Neural cell (in vitro differentiated cells): Measurements from ENCODE around the gene CEMIP2. TPM values are rescaled to one million over a fixed set of nuclear protein-coding genes. Genes with fewer than 3 reads are reported as not detected.

Experiments
- H2AFZ ChIP-seq: fragments of 200-600, 300-800 bp; sonication (generic), shearing (Covaris generic); 2 replicates; pipeline ENCODE4 v1.6.0; 2014; ENCODE audit warnings: low read depth, mild to moderate bottlenecking, antibody characterized with exemption, low read length, moderate library complexity
- H3F3A ChIP-seq: fragments of 200-600 bp; shearing (Covaris generic); 2 replicates; pipeline ENCODE4 v1.6.1; 2016; ENCODE audit warnings: mild to moderate bottlenecking, moderate library complexity, mixed read lengths, antibody characterized with exemption, low read length; ENCODE audit not compliant: insufficient read depth, poor library complexity, severe bottlenecking
- H3K27ac ChIP-seq: fragments of 200-600, 300-800 bp; sonication (generic), shearing (Covaris generic); 2 replicates; pipeline ENCODE4 v1.5.1; 2014; ENCODE audit warnings: mild to moderate bottlenecking, low read length, moderate library complexity
- H3K27me3 ChIP-seq: fragments of 300-800, 200-600 bp; sonication (generic), shearing (Covaris generic); 2 replicates; pipeline ENCODE4 v1.6.0; 2014; ENCODE audit warnings: mild to moderate bottlenecking, low read depth, low read length, moderate library complexity; ENCODE audit not compliant: insufficient read depth
- H3K36me3 ChIP-seq: fragments of 300-800, 200-600 bp; sonication (generic), shearing (Covaris generic); 2 replicates; pipeline ENCODE4 v1.5.1; 2014; ENCODE audit warnings: mild to moderate bottlenecking, antibody characterized with exemption, low read length, moderate library complexity; ENCODE audit not compliant: insufficient read depth
- H3K4me2 ChIP-seq: fragments of 300-800, 200-600 bp; sonication (generic), shearing (Covaris generic); 2 replicates; pipeline ENCODE4 v1.6.0; 2014; ENCODE audit warnings: mild to moderate bottlenecking, low read length
- H3K4me3 ChIP-seq: fragments of 300-800, 200-600 bp; sonication (generic), shearing (Covaris generic); 2 replicates; pipeline ENCODE4 v1.5.1; 2014; ENCODE audit warnings: mild to moderate bottlenecking, low read length, moderate library complexity
- H3K79me2 ChIP-seq: fragments of 200-600 bp; shearing (Covaris generic); replicated peaks from 2 replicates; pipeline ENCODE4 v1.6.0; 2014; ENCODE audit warnings: mild to moderate bottlenecking, low read length, moderate library complexity; ENCODE audit not compliant: insufficient read depth
- H3K9ac ChIP-seq: fragments of 300-800, 200-600 bp; sonication (generic), shearing (Covaris generic); 2 replicates; pipeline ENCODE4 v1.6.1; 2016; ENCODE audit warnings: mild to moderate bottlenecking, low read length, mixed read lengths
- H3K9me2 ChIP-seq: fragments of 200-600 bp; shearing (Covaris generic); 2 replicates; pipeline ENCODE4 v1.6.1; 2016; ENCODE audit warnings: mild to moderate bottlenecking, low read length, mixed read lengths; ENCODE audit not compliant: insufficient read depth
- H3K9me3 ChIP-seq: fragments of 200-600, 300-800 bp; sonication (generic), shearing (Covaris generic); 2 replicates; pipeline ENCODE4 v1.6.1; 2016; ENCODE audit warnings: mild to moderate bottlenecking, mixed run types, low read length, moderate library complexity, mixed read lengths
- H4K20me1 ChIP-seq: fragments of 200-600 bp; shearing (Covaris generic); 2 replicates; pipeline ENCODE4 v1.6.1; 2016; ENCODE audit warnings: mild to moderate bottlenecking, mixed run types; ENCODE audit not compliant: insufficient read depth
- EP300 ChIP-seq: fragments of 450-650 bp; conservative IDR thresholded peaks from 2 replicates; pipeline ENCODE4 v1.6.1; 2014; ENCODE audit warnings: antibody characterized with exemption, mild to moderate bottlenecking, moderate library complexity; ENCODE audit not compliant: poor library complexity, severe bottlenecking
- EZH2 ChIP-seq: fragments of 200-600, 300-800 bp; shearing (Covaris generic), sonication (generic); IDR thresholded peaks from 2 replicates; pipeline ENCODE4 v1.6.1; 2014; ENCODE audit warnings: antibody characterized with exemption, low read length, borderline replicate concordance, mild to moderate bottlenecking; ENCODE audit not compliant: insufficient read depth, poor library complexity, severe bottlenecking
- MXI1 ChIP-seq: fragments of 450-650 bp; conservative IDR thresholded peaks from 2 replicates; pipeline ENCODE4 v1.6.1; 2014; ENCODE audit warnings: antibody characterized with exemption, mild to moderate bottlenecking; ENCODE audit not compliant: poor library complexity, severe bottlenecking
- POLR2AphosphoS5 ChIP-seq: IDR thresholded peaks from 2 replicates; pipeline ENCODE4 v1.6.1; 2012
- RAD21 ChIP-seq: fragments of 450-650 bp; conservative IDR thresholded peaks from 2 replicates; pipeline ENCODE4 v1.6.1; 2014; ENCODE audit warnings: antibody characterized with exemption, mild to moderate bottlenecking, moderate library complexity
- SMC3 ChIP-seq: fragments of 450-650 bp; conservative IDR thresholded peaks from 2 replicates; pipeline ENCODE4 v1.6.1; 2014; ENCODE audit warnings: antibody characterized with exemption, mild to moderate bottlenecking, moderate library complexity; ENCODE audit not compliant: poor library complexity
- TAF1 ChIP-seq: IDR thresholded peaks from 2 replicates; pipeline ENCODE4 v1.6.1; 2012; ENCODE audit warnings: low read depth
- polyA plus RNA-seq: library from polyadenylated mRNA; depleted of rRNA; stranded (reverse); fragments of >200 nt; gene quantifications from 2 replicates; pipeline ENCODE4 v1.2.3, GENCODE V29; 2014
- TF ChIP-seq, protein P1 (sequence below): fragments of 450-650 bp; IDR thresholded peaks from 2 replicates; pipeline ENCODE4 v1.5.1; 2014; ENCODE audit warnings: antibody characterized with exemption, mild to moderate bottlenecking, moderate library complexity; ENCODE audit not compliant: poor library complexity, severe bottlenecking
- TF ChIP-seq, protein P2 (sequence below): IDR thresholded peaks from 2 replicates; pipeline ENCODE4 v1.6.1; 2012; ENCODE audit warnings: borderline replicate concordance

CEMIP2 gene
- polyA plus RNA-seq, 1 donor from 2014 or later, result 11.3 TPM

DNA sequence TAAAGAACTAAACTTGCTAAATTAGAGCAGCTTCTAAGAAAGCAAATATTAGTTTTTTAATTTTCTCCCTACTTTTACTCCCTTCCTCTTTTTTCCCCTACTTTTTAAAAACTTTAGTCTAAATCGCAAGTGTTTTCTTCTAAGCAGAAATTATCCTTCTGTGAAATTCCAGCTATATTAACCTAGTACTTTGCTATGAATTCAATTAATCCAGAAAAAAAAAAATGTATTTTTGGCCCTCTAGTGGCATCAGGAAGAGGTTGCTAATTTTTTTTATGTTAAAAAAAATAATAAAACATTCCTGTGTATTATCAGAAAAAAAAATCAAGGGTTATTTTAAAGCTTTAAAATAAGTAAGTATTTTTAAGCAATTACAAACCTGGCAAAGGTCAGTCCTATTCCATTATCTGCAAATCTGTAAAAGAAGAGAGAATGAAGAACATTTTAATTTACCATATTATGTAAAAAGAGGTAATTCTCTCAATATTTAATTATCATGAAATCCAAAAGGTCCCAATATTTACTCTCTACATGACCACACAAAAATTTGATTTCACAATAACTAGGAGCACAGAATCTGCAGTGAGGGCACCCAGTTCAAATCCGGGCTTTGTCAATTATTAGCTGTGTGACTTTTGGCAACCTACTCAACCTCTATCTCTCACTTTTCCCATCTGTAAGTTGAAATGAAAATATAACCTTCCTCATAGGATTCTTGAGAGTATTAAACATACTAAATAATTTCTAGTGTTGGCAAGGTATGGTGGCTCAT lies 52.0 kb downstream of the CEMIP2 start:
- no peaks in the 10 kb centered on the region for H4K20me1 ChIP-seq
- H3K36me3 ChIP-seq, result peaks cover 5% of the 10 kb centered on the region
- H2AFZ ChIP-seq, result no peak overlapping the region

DNA sequence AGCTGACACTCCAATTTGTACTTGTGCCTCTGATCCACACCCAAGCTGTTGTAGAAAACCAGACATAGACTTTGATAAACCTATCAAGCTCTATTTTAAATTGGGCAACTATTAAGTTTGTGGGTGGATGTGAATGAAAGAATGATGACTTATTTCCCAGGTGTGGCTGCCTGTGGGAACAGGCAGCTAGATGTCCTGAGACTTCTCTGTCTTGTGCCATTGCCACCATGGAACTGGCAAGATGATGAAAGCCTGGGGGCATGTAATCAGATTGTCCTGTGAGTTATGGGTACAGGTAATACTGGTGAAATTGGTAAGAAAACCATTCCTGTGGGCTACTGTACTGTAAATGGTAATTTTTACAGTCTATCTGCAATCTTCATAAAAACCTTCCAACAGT lies 57.5 kb downstream of the CEMIP2 start:
- H3K27ac ChIP-seq, result no peak overlapping the region
- H3K9me2 ChIP-seq, result no peaks in the 10 kb centered on the region
- H3K79me2 ChIP-seq, result no peaks in the 10 kb centered on the region
- H3K27me3 ChIP-seq, result no peaks in the 10 kb centered on the region
- H3F3A ChIP-seq, result no peaks in the 10 kb centered on the region
- no peak overlapping the region for H3K9ac ChIP-seq
- H3K9me3 ChIP-seq, result no peaks in the 10 kb centered on the region
- no peak for TF ChIP-seq POLR2AphosphoS5
- TF ChIP-seq, protein P1, sequence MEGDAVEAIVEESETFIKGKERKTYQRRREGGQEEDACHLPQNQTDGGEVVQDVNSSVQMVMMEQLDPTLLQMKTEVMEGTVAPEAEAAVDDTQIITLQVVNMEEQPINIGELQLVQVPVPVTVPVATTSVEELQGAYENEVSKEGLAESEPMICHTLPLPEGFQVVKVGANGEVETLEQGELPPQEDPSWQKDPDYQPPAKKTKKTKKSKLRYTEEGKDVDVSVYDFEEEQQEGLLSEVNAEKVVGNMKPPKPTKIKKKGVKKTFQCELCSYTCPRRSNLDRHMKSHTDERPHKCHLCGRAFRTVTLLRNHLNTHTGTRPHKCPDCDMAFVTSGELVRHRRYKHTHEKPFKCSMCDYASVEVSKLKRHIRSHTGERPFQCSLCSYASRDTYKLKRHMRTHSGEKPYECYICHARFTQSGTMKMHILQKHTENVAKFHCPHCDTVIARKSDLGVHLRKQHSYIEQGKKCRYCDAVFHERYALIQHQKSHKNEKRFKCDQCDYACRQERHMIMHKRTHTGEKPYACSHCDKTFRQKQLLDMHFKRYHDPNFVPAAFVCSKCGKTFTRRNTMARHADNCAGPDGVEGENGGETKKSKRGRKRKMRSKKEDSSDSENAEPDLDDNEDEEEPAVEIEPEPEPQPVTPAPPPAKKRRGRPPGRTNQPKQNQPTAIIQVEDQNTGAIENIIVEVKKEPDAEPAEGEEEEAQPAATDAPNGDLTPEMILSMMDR, result no peak
- TF ChIP-seq EP300, result no peak
- H3K36me3 ChIP-seq, result peaks cover 14% of the 10 kb centered on the region
- no peak overlapping the region for H3K4me2 ChIP-seq
- no peak overlapping the region for H3K4me3 ChIP-seq
- no peaks in the 10 kb centered on the region for H4K20me1 ChIP-seq
- no peak overlapping the region for H2AFZ ChIP-seq

More for the DNA sequence above, 52.0 kb downstream of the CEMIP2 start:
- TF ChIP-seq MXI1 (no peak), POLR2AphosphoS5 (no peak), SMC3 (peak; percentile 73), EP300 (no peak), EZH2 (no peak), TAF1 (no peak), RAD21 (peak; percentile 56)
- TF ChIP-seq, protein P1, result peak; percentile 66
- TF ChIP-seq, protein P2, sequence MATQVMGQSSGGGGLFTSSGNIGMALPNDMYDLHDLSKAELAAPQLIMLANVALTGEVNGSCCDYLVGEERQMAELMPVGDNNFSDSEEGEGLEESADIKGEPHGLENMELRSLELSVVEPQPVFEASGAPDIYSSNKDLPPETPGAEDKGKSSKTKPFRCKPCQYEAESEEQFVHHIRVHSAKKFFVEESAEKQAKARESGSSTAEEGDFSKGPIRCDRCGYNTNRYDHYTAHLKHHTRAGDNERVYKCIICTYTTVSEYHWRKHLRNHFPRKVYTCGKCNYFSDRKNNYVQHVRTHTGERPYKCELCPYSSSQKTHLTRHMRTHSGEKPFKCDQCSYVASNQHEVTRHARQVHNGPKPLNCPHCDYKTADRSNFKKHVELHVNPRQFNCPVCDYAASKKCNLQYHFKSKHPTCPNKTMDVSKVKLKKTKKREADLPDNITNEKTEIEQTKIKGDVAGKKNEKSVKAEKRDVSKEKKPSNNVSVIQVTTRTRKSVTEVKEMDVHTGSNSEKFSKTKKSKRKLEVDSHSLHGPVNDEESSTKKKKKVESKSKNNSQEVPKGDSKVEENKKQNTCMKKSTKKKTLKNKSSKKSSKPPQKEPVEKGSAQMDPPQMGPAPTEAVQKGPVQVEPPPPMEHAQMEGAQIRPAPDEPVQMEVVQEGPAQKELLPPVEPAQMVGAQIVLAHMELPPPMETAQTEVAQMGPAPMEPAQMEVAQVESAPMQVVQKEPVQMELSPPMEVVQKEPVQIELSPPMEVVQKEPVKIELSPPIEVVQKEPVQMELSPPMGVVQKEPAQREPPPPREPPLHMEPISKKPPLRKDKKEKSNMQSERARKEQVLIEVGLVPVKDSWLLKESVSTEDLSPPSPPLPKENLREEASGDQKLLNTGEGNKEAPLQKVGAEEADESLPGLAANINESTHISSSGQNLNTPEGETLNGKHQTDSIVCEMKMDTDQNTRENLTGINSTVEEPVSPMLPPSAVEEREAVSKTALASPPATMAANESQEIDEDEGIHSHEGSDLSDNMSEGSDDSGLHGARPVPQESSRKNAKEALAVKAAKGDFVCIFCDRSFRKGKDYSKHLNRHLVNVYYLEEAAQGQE, result no peak
- Histone ChIP-seq H3K4me2 (no peak overlapping the region), H3K27ac (no peak overlapping the region), H3K79me2 (peaks cover 3% of the 10 kb centered on the region), H3K27me3 (no peaks in the 10 kb centered on the region), H3K9ac (no peak overlapping the region), H3K4me3 (no peak overlapping the region), H3K9me2 (no peaks in the 10 kb centered on the region), H3K9me3 (no peaks in the 10 kb centered on the region), H3F3A (no peaks in the 10 kb centered on the region)
